Upper lobe of right lung (tissue), 1 donor: ENCODE results near the gene HES4. TPM values are rescaled to one million over a fixed set of nuclear protein-coding genes. Genes with fewer than 3 reads are reported as not detected.

Experiments used
- ATAC-seq: fragments of 200-7000 bp; cut with Tn5 transposase; one replicate; pipeline ENCODE4 v1.9.1; 2020; ENCODE audit warnings: mild to moderate bottlenecking, moderate library complexity
- DNase-seq: peaks from one replicate; pipeline ENCODE4 v3.0.0-alpha.2; 2020
- H3K27ac ChIP-seq: fragments of 200-600 bp; one replicate; pipeline ENCODE4 v1.8.0; 2022
- H3K27me3 ChIP-seq: fragments of 200-600 bp; one replicate; pipeline ENCODE4 v1.8.0; 2022; ENCODE audit warnings: mild to moderate bottlenecking
- H3K36me3 ChIP-seq: fragments of 200-600 bp; one replicate; pipeline ENCODE4 v1.8.0; 2022
- H3K4me1 ChIP-seq: fragments of 200-600 bp; one replicate; pipeline ENCODE4 v1.8.0; 2022
- H3K4me3 ChIP-seq: fragments of 200-600 bp; one replicate; pipeline ENCODE4 v1.8.0; 2022; ENCODE audit warnings: mild to moderate bottlenecking
- H3K9me3 ChIP-seq: fragments of 200-600 bp; one replicate; pipeline ENCODE4 v1.8.0; 2022
- intact Hi-C: fragments of 100-400 bp; cut with DNase I; formaldehyde crosslinking; loops from one replicate; pipeline ENCODE4 v1.11.0; 2022
- total RNA-seq: library from RNA; stranded (reverse); fragmentation: NEBNext Ultra II Directional; extraction: Animal tissue kit (Norgen Biotek cat#: 25700); gene quantifications from one replicate; pipeline ENCODE4 v1.2.1, GENCODE V29; 2021
- TF ChIP-seq, protein P1 (sequence below): fragments of 200-600 bp; IDR thresholded peaks from one replicate; pipeline ENCODE4 v1.8.0; 2022; ENCODE audit warnings: antibody characterized with exemption
- donor health status: DM: no; HTN: yes; CAD: no; lungs with severe emphysema.

HES4 gene
- total RNA-seq, 1 donor from 2014 or later, result 26.8 TPM

- Histone ChIP-seq H3K4me3 (peak within 1 kb of the TSS; percentile 100), H3K27me3 (no peaks in the 10 kb centered on the region), H3K9me3 (no peaks in the 10 kb centered on the region), H3K27ac (no peak within 1 kb of the TSS), H3K4me1 (peaks cover 21% of the 10 kb centered on the region), H3K36me3 (peaks cover 13% of the 10 kb centered on the region)
- ATAC-seq, result peak; percentile 71
- peak; percentile 90 for DNase-seq
- intact Hi-C loops, result loop anchor here (10.0 kb wide), 1 partner anchor 56 kb away; no protein-coding TSS in a partner anchor
- TF ChIP-seq, protein P1, sequence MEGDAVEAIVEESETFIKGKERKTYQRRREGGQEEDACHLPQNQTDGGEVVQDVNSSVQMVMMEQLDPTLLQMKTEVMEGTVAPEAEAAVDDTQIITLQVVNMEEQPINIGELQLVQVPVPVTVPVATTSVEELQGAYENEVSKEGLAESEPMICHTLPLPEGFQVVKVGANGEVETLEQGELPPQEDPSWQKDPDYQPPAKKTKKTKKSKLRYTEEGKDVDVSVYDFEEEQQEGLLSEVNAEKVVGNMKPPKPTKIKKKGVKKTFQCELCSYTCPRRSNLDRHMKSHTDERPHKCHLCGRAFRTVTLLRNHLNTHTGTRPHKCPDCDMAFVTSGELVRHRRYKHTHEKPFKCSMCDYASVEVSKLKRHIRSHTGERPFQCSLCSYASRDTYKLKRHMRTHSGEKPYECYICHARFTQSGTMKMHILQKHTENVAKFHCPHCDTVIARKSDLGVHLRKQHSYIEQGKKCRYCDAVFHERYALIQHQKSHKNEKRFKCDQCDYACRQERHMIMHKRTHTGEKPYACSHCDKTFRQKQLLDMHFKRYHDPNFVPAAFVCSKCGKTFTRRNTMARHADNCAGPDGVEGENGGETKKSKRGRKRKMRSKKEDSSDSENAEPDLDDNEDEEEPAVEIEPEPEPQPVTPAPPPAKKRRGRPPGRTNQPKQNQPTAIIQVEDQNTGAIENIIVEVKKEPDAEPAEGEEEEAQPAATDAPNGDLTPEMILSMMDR, result no peak
Observed at GRCh38 chr1:960363-961131, 39.4 kb downstream of the HES4 start, which contains the start of gene KLHL17. KLHL17 (plus strand) TSS chr1:960584; CDS start chr1:960694, 110 bp downstream.

DNA sequence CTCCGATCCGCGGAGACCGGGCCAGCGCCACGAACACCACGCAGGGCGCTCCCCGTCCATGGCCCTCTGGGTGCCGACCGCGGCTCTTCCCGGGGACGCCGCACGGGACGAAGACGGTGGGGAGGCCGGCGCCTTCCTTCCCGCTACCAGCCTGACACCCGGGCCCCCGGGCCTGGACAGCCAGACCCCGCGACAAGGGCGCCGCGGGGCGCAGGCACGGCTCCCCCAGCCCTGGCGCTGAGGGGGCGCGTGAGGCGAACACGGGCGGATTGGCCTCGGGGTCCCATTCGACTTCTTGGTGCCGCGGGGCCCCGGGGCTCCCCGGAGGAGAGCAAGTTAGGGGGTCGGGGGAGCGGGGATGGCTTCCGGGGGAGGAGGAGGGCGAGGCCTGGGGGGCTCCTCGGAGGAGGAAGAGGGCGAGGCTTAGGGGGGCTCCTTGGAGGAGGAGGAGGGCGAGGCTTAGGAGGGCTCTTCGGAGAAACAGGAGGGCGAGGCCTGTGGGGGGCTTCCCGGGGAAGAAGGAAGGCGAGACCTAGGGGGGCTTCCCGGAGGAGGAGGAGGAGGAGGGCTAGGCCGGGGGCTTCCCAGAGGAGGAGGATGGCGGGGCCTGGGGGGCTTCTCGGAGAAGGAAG is 40.0 kb downstream of the HES4 start:
- Histone ChIP-seq H3K9me3 (no peaks in the 10 kb centered on the region), H3K27me3 (no peaks in the 10 kb centered on the region), H3K36me3 (peaks cover 20% of the 10 kb centered on the region), H3K27ac (no peak overlapping the region), H3K4me1 (peaks cover 21% of the 10 kb centered on the region), H3K4me3 (peak overlapping the region; percentile 100)
- ATAC-seq, result no peak
- TF ChIP-seq, protein P1, result no peak
- intact Hi-C loops, result loop anchor here (10.0 kb wide), 1 partner anchor 55 kb away; no protein-coding TSS in a partner anchor
- DNase-seq, result no peak

DNA sequence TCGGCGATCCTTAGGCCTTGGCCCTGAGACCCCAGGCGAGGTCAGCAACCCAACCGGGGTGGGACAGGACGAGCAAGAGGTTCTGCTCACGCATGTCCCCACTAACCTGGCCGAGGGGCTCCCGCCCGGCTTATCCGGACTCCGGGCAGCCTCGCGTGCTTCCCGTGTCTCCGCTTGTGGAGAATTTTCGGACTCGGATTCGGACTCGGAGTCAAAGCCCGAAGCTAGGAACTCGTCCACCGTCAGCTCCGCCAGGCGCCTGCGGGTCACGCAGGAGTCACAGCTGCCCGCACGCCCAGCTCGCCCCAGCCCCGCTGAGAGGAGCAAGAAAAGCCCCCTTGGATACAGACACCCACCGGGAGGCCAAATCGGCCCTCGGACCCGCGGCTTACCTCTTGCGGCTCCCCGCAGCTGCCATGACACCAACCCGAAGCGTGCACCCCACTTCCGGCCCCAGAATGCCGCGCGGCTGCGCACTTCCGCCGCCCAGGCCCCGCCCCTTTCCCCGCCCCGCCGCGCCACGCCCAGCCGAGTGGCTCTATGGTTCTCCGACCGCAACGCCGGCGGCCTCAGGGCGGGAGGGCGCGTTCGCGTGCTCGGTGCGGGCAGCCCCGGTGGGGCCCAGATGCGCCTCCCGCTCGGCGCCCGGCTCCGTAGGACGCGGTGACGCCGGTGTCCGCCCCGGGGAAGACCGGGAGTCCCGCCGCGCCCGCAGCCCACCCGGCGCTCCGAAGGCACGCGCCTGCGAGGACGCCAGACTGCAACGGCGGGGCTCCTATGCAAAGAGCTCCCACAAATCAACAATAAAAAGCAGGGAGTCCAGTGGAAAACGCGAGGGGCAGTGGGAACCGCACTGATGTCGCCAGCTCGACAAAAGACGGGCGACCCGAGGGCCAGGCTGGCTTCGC is 40.8 kb downstream of the HES4 start, which contains the start of gene NOC2L:
Gene NOC2L (minus strand): TSS at position 434 of the 908 bp plus-strand sequence. CDS start 16 bp downstream, at position 418.
- H3K4me1 ChIP-seq, result peaks cover 21% of the 10 kb centered on the region

GRCh38 chr1:956636-957035 is 43.3 kb downstream of the HES4 start:
- TF ChIP-seq, protein P1, result no peak
- no peak overlapping the region for H3K4me3 ChIP-seq
- DNase-seq (no peak), ATAC-seq (no peak)
- no peak overlapping the region for H3K27ac ChIP-seq
- intact Hi-C loops, result no loop called here
- peaks cover 52% of the 10 kb centered on the region for H3K36me3 ChIP-seq
- H3K4me1 ChIP-seq, result peaks cover 21% of the 10 kb centered on the region
- no peaks in the 10 kb centered on the region for H3K9me3 ChIP-seq
- no peaks in the 10 kb centered on the region for H3K27me3 ChIP-seq

More for the DNA sequence above, 40.8 kb downstream of the HES4 start, which contains the start of gene NOC2L:
- TF ChIP-seq, protein P1, result no peak
- intact Hi-C loops, result no loop called here
- H3K27me3 ChIP-seq, result no peaks in the 10 kb centered on the region
- H3K36me3 ChIP-seq, result peaks cover 28% of the 10 kb centered on the region
- peak; percentile 97 for DNase-seq
- peak; percentile 96 for ATAC-seq
- H3K4me3 ChIP-seq, result peak within 1 kb of the TSS; percentile 100
- no peaks in the 10 kb centered on the region for H3K9me3 ChIP-seq
- H3K27ac ChIP-seq, result peak within 1 kb of the TSS; percentile 80

DNA sequence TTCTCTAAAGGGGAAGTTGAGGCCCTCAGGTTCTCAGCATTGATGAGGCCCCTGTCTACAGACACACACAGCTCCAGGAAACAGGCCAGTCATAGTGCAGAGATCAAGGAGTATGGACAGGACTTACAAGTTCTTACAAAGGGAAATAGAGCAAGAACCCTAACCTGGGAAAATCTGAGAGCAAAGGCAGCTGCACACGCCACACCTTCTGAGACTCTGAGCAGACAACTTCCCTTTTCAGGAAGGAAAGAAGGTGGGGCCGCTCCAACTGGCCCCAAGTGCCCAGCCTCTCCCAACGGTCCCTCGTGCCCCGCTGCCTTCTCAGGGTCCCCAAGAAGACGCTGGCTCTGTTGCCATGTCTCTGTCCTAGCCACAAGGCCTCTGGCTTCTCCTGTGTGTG is 44.4 kb downstream of the HES4 start:
- DNase-seq (no peak), ATAC-seq (no peak)
- peaks cover 62% of the 10 kb centered on the region for H3K36me3 ChIP-seq
- H3K4me3 ChIP-seq, result no peak overlapping the region
- H3K27me3 ChIP-seq, result no peaks in the 10 kb centered on the region
- H3K4me1 ChIP-seq, result peaks cover 16% of the 10 kb centered on the region
- no peak overlapping the region for H3K27ac ChIP-seq
- intact Hi-C loops, result no loop called here
- H3K9me3 ChIP-seq, result no peaks in the 10 kb centered on the region
- TF ChIP-seq, protein P1, result no peak
